ENCODE data around the gene SMG6. TPM values are rescaled to one million over a fixed set of nuclear protein-coding genes. Genes with fewer than 3 reads are reported as not detected.

SMG6 gene
- total RNA-seq, 1 experiment from 2014 or later, result 28.6 TPM

- Mint-ChIP-seq H3K4me3 (peak overlapping the region; percentile 90 to 92), H3K36me3 (ENCODE audit: insufficient read depth in 1 of 3, low read depth in 3 of 3) (peaks cover 7 to 19% (median 13%) of the 10 kb centered on the region in 3 experiments), H3K27ac (no peak overlapping the region), H3K27me3 (ENCODE audit: low read depth) (peaks cover 21% of the 10 kb centered on the region), H3K9me3 (no peaks in the 10 kb centered on the region), H3K4me1 (peaks cover 7 to 11% of the 10 kb centered on the region in 2 experiments)
- H2BK20ac ChIP-seq (ENCODE audit: low read depth, low read length, poor library complexity, severe bottlenecking), result no peak overlapping the region
- no peaks in the 10 kb centered on the region for H3K9me3 ChIP-seq (ENCODE audit: control insufficient read depth, low read depth, low read length)
- H2BK15ac ChIP-seq (ENCODE audit: low read depth, low read length), result no peak overlapping the region
- H2AK5ac ChIP-seq (ENCODE audit: insufficient read length, low read length), result no peak overlapping the region
- H3K4ac ChIP-seq (ENCODE audit: low read depth, low read length), result no peak overlapping the region
- no peak overlapping the region for H3K9ac ChIP-seq (ENCODE audit: extremely low read depth, insufficient read length, low read length)
- no peak; the same call in 2 of the 3 replicates for TF ChIP-seq CTCF (conservative IDR thresholded peaks at IDR 0.05)
- no peaks in the 10 kb centered on the region for H3K79me2 ChIP-seq (ENCODE audit: insufficient read depth, low read length)
- no peak overlapping the region for H3K56ac ChIP-seq (ENCODE audit: insufficient read length, low read depth, low read length)
- H2BK12ac ChIP-seq (ENCODE audit: insufficient read length, low read depth, low read length), result no peak overlapping the region
- no peak overlapping the region for H4K8ac ChIP-seq (replicated peaks; ENCODE audit: insufficient read length, low read depth, low read length)
- no peak overlapping the region for H2BK5ac ChIP-seq (ENCODE audit: insufficient read length, low read length)
- no peaks in the 10 kb centered on the region for H3K4me1 ChIP-seq (ENCODE audit: insufficient read depth, low read length)
- H2BK120ac ChIP-seq (ENCODE audit: low read depth, low read length, poor library complexity, severe bottlenecking), result no peak overlapping the region
- WGBS (ENCODE audit: extremely low coverage, insufficient read length, low lambda C conversion rate), result no CpG with 5 or more reads among the region's 5 CpGs
- H3K23ac ChIP-seq (ENCODE audit: insufficient read length, low read depth, low read length), result no peak overlapping the region
- H4K20me1 ChIP-seq (ENCODE audit: control insufficient read depth, insufficient read depth, insufficient read length), result no peaks in the 10 kb centered on the region
- peaks cover 9% of the 10 kb centered on the region for H3K23me2 ChIP-seq (ENCODE audit: insufficient read length, low read depth, low read length, poor library complexity, severe bottlenecking)
- H3K79me1 ChIP-seq (ENCODE audit: insufficient read depth, low read depth, low read length, poor library complexity, severe bottlenecking), result no peaks in the 10 kb centered on the region
- H3K27ac ChIP-seq (ENCODE audit: insufficient read length, low read depth, low read length), result no peak overlapping the region
- H2AFZ ChIP-seq (ENCODE audit: low read length), result no peak overlapping the region
- H3K18ac ChIP-seq (ENCODE audit: insufficient read length, low read depth, low read length), result no peak overlapping the region
- no peak overlapping the region for H4K5ac ChIP-seq (ENCODE audit: insufficient read length, low read depth, low read length)
- H3K14ac ChIP-seq (ENCODE audit: insufficient read depth, low read length), result no peak overlapping the region
- no peak for DNase-seq
- H3K27me3 ChIP-seq (ENCODE audit: insufficient read depth, low read length), result no peaks in the 10 kb centered on the region
- H4K91ac ChIP-seq (ENCODE audit: insufficient read length, low read depth, low read length), result no peak overlapping the region
- H3K4me2 ChIP-seq (ENCODE audit: insufficient read depth, insufficient read length, low read length), result no peak overlapping the region
- H3T11ph ChIP-seq (ENCODE audit: low read length), result no peak overlapping the region
These were observed 260.7 kb downstream of the SMG6 start for GRCh38 chr17:2042933-2043332.
